ENCODE measurements around the gene PCDHGB4. TPM values are rescaled to one million over a fixed set of nuclear protein-coding genes. Genes with fewer than 3 reads are reported as not detected.

The PCDHGB4 gene
- total RNA-seq, 4 donors from 2014 or later, result 3.8 to 5.5 (median 4.6) TPM

- WGBS, result 52% methylated on average over 2 of the region's 2 CpGs
- no peaks in the 10 kb centered on the region for H3K27me3 ChIP-seq
- intact Hi-C loops (cut with DNase I), result no loop called here
Measured at GRCh38 chr5:141434006-141434405, 46.5 kb downstream of the PCDHGB4 start.

GRCh38 chr5:141437221-141437620 is 49.7 kb downstream of the PCDHGB4 start:
- no peak overlapping the region for H3K4me3 ChIP-seq
- H3K9me3 ChIP-seq, result peaks cover 0 to 98% (median 92%) of the 10 kb centered on the region in 4 donors

More at GRCh38 chr5:141434006-141434405, 46.5 kb downstream of the PCDHGB4 start:
- TF ChIP-seq EP300 (IDR thresholded peaks at IDR 0.05), result no peak
- no peak for TF ChIP-seq POLR2AphosphoS5 (IDR thresholded peaks at IDR 0.05)
- TF ChIP-seq POLR2A (IDR thresholded peaks at IDR 0.05; ENCODE audit: low read depth), result no peak
- no peak for TF ChIP-seq CTCF (IDR thresholded peaks at IDR 0.05)
- Histone ChIP-seq H3K4me3 (no peak overlapping the region), H3K4me1 (no peaks in the 10 kb centered on the region), H3K9me3 (peaks cover 13 to 97% (median 94%) of the 10 kb centered on the region in 4 donors), H3K36me3 (peaks cover 0 to 4% (median 0%) of the 10 kb centered on the region in 4 donors), H3K27ac (replicated peaks in 1 of 4) (no peak overlapping the region)
- DNase-seq (ENCODE audit: extremely low spot score), result no peak

GRCh38 chr5:141439411-141440141 is 52.1 kb downstream of the PCDHGB4 start:
- peaks cover 0 to 4% (median 0%) of the 10 kb centered on the region in 4 donors for H3K36me3 ChIP-seq
- peaks cover 0 to 89% (median 77%) of the 10 kb centered on the region in 4 donors for H3K9me3 ChIP-seq
- WGBS, result 70% methylated on average over 10 of the region's 10 CpGs
- no peak overlapping the region for H3K27ac ChIP-seq (replicated peaks in 1 of 4)
- no peak for DNase-seq (ENCODE audit: extremely low spot score)
- H3K4me1 ChIP-seq, result peaks cover 0 to 4% (median 0%) of the 10 kb centered on the region in 4 donors
- no peaks in the 10 kb centered on the region for H3K27me3 ChIP-seq
- intact Hi-C loops (cut with DNase I), result no loop called here
- TF ChIP-seq POLR2A (IDR thresholded peaks at IDR 0.05; ENCODE audit: low read depth) (no peak), CTCF (IDR thresholded peaks at IDR 0.05) (no peak), POLR2AphosphoS5 (IDR thresholded peaks at IDR 0.05) (no peak), EP300 (IDR thresholded peaks at IDR 0.05) (no peak)
- no peak overlapping the region for H3K4me3 ChIP-seq

More at GRCh38 chr5:141437221-141437620, 49.7 kb downstream of the PCDHGB4 start:
- H3K4me1 ChIP-seq, result peaks cover 0 to 4% (median 0%) of the 10 kb centered on the region in 4 donors
- H3K36me3 ChIP-seq, result peaks cover 0 to 4% (median 0%) of the 10 kb centered on the region in 4 donors
- no peaks in the 10 kb centered on the region for H3K27me3 ChIP-seq
- intact Hi-C loops (cut with DNase I), result no loop called here
- no peak for DNase-seq (ENCODE audit: extremely low spot score)
- TF ChIP-seq EP300 (IDR thresholded peaks at IDR 0.05) (no peak), POLR2A (IDR thresholded peaks at IDR 0.05; ENCODE audit: low read depth) (no peak), CTCF (IDR thresholded peaks at IDR 0.05) (no peak), POLR2AphosphoS5 (IDR thresholded peaks at IDR 0.05) (no peak)
- no peak overlapping the region for H3K27ac ChIP-seq (replicated peaks in 1 of 4)
- WGBS, result 90% methylated on average over 2 of the region's 2 CpGs

Other genes with a start within 250 kb of the PCDHGB4 start
- gene PCDHB6, start 237.6 kb upstream of the PCDHGB4 start, total RNA-seq, result 1 to 10 TPM in 1 of 4 donors, under 1 TPM in 3; 0.46 to 1.1 (median 0.83) TPM
- gene PCDHB7, start 215.1 kb upstream of the PCDHGB4 start, total RNA-seq, result 1 to 10 TPM; 1.1 to 2.9 (median 2.5) TPM
- gene PCDHB8, start 209.9 kb upstream of the PCDHGB4 start, total RNA-seq, result 1 to 10 TPM in 1 of 4 donors, under 1 TPM in 3; 0.33 to 2.0 (median 0.87) TPM
- 1 to 10 TPM; 3.3 to 5.6 (median 3.9) TPM for gene PCDHB16, start 205.3 kb upstream of the PCDHGB4 start, total RNA-seq
- gene PCDHB9, start 200.5 kb upstream of the PCDHGB4 start, total RNA-seq, result 1 to 10 TPM; 1.5 to 2.9 (median 2.2) TPM
- gene PCDHB10, start 195.3 kb upstream of the PCDHGB4 start, total RNA-seq, result 1 to 10 TPM; 3.3 to 7.9 (median 4.9) TPM
- 1 to 10 TPM; 1.7 to 4.6 (median 2.9) TPM for gene PCDHB11, start 188.1 kb upstream of the PCDHGB4 start, total RNA-seq
- 1 to 10 TPM; 2.2 to 4.3 (median 2.9) TPM for gene PCDHB12, start 179.0 kb upstream of the PCDHGB4 start, total RNA-seq
- 1 to 10 TPM; 4.3 to 8.1 (median 5.6) TPM for gene PCDHB13, start 173.8 kb upstream of the PCDHGB4 start, total RNA-seq
- 1 to 10 TPM; 6.8 to 9.9 (median 8.3) TPM for gene PCDHB14, start 164.4 kb upstream of the PCDHGB4 start, total RNA-seq
- gene PCDHB15, start 142.3 kb upstream of the PCDHGB4 start, total RNA-seq, result 1 to 10 TPM; 4.0 to 7.0 (median 4.5) TPM
- under 1 TPM in 2 of 4 donors, not detected in 2; 0.23 to 0.65 TPM for gene SLC25A2, start 83.6 kb upstream of the PCDHGB4 start, total RNA-seq
- 10 to 100 TPM; 44.0 to 65.9 (median 59.1) TPM for gene TAF7, start 66.9 kb upstream of the PCDHGB4 start, total RNA-seq
- 1 to 10 TPM in 1 of 4 donors, under 1 TPM in 3; 0.45 to 1.2 (median 0.76) TPM for gene PCDHGA1, start 57.2 kb upstream of the PCDHGB4 start, total RNA-seq
- gene PCDHGA2, start 48.9 kb upstream of the PCDHGB4 start, total RNA-seq, result 1 to 10 TPM; 2.5 to 5.4 (median 4.0) TPM
- gene PCDHGA3, start 43.9 kb upstream of the PCDHGB4 start, total RNA-seq, result 1 to 10 TPM; 1.7 to 2.6 (median 1.8) TPM
- gene PCDHGB1, start 37.6 kb upstream of the PCDHGB4 start, total RNA-seq, result 1 to 10 TPM; 2.7 to 5.1 (median 3.0) TPM
- gene PCDHGA4, start 32.7 kb upstream of the PCDHGB4 start, total RNA-seq, result 1 to 10 TPM; 3.6 to 7.9 (median 4.6) TPM
- gene PCDHGB2, start 27.7 kb upstream of the PCDHGB4 start, total RNA-seq, result 1 to 10 TPM; 3.2 to 5.7 (median 4.1) TPM
- 1 to 10 TPM; 2.6 to 5.4 (median 4.7) TPM for gene PCDHGA5, start 23.5 kb upstream of the PCDHGB4 start, total RNA-seq
- 1 to 10 TPM; 2.5 to 7.5 (median 3.8) TPM for gene PCDHGB3, start 17.5 kb upstream of the PCDHGB4 start, total RNA-seq
- gene PCDHGA6, start 13.8 kb upstream of the PCDHGB4 start, total RNA-seq, result 1 to 10 TPM; 4.1 to 7.1 (median 5.9) TPM
- gene PCDHGA7, start 5.0 kb upstream of the PCDHGB4 start, total RNA-seq, result 1 to 10 TPM; 4.3 to 9.1 (median 6.4) TPM
- 1 to 10 TPM; 1.7 to 5.8 (median 3.3) TPM for gene PCDHGA8, start 4.9 kb downstream of the PCDHGB4 start, total RNA-seq
- 1 to 10 TPM; 4.8 to 10.0 (median 7.8) TPM for gene PCDHGB5, start 10.2 kb downstream of the PCDHGB4 start, total RNA-seq
- 1 to 10 TPM; 3.3 to 8.7 (median 4.9) TPM for gene PCDHGA9, start 15.1 kb downstream of the PCDHGB4 start, total RNA-seq
- 1 to 10 TPM; 6.2 to 8.4 (median 7.4) TPM for gene PCDHGB6, start 20.3 kb downstream of the PCDHGB4 start, total RNA-seq
- 1 to 10 TPM; 2.3 to 6.2 (median 4.3) TPM for gene PCDHGA10, start 25.3 kb downstream of the PCDHGB4 start, total RNA-seq
- gene PCDHGB7, start 30.0 kb downstream of the PCDHGB4 start, total RNA-seq, result 10 to 100 TPM; 13.9 to 18.0 (median 14.4) TPM
- 1 to 10 TPM; 3.0 to 5.8 (median 4.5) TPM for gene PCDHGA11, start 33.4 kb downstream of the PCDHGB4 start, total RNA-seq
- gene PCDHGA12, start 42.8 kb downstream of the PCDHGB4 start, total RNA-seq, result 10 to 100 TPM in 3 of 4 donors, 1 to 10 TPM in 1; 7.6 to 13.7 (median 11.6) TPM
- gene PCDHGC3, start 88.3 kb downstream of the PCDHGB4 start, total RNA-seq, result 10 to 100 TPM; 56.5 to 81.1 (median 65.5) TPM
- 1 to 10 TPM in 3 of 4 donors, under 1 TPM in 1; 0.91 to 3.3 (median 2.0) TPM for gene PCDHGC4, start 97.3 kb downstream of the PCDHGB4 start, total RNA-seq
- 1 to 10 TPM in 3 of 4 donors, under 1 TPM in 1; 0.71 to 3.7 (median 1.4) TPM for gene PCDHGC5, start 101.4 kb downstream of the PCDHGB4 start, total RNA-seq
- gene DIAPH1, start 231.3 kb downstream of the PCDHGB4 start, total RNA-seq, result 10 to 100 TPM; 34.1 to 53.0 (median 45.9) TPM
- gene HDAC3, start 249.2 kb downstream of the PCDHGB4 start, total RNA-seq, result 10 to 100 TPM; 30.3 to 54.4 (median 44.3) TPM
- gene RELL2, start 249.3 kb downstream of the PCDHGB4 start, total RNA-seq, result 1 to 10 TPM; 1.2 to 5.1 (median 2.6) TPM

All from esophagus muscularis mucosa (tissue), 4 donors.